Activated CD4-positive, alpha-beta T cell treated with anti-CD3 and anti-CD28 coated beads for 36 hours (primary cell): Measurements from ENCODE around the gene KCNK1. TPM values are rescaled to one million over a fixed set of nuclear protein-coding genes. Genes with fewer than 3 reads are reported as not detected.
A peak's percentile ranks its signal among the peaks of the same experiment; 100 is the strongest.

Experiments
- ATAC-seq: fragments of 200-7000 bp; cut with Tn5 transposase; one replicate; pipeline ENCODE4 v1.10.0; 2021; ENCODE audit warnings: mild to moderate bottlenecking, moderate library complexity
- CTCF ChIA-PET: fragments of 350-600 bp; sonication (Branson Sonifier 250); formaldehyde crosslinking; loops from one replicate; lab custom pipeline; 2021; ENCODE audit warnings: antibody characterized with exemption; lab: Charles Lee
- POLR2A ChIA-PET: fragments of 350-600 bp; sonication (Branson Sonifier 250); formaldehyde crosslinking; loops from one replicate; lab custom pipeline; 2021; ENCODE audit warnings: antibody characterized with exemption, inconsistent platforms; lab: Charles Lee
- DNase-seq: peaks from one replicate; pipeline ENCODE4 v3.0.0-alpha.2; 2020
- H3K27ac Mint-ChIP-seq: one replicate; pipeline ENCODE4 v1.8.0; 2021; ENCODE audit warnings: mixed read lengths
- H3K27me3 Mint-ChIP-seq: one replicate; pipeline ENCODE4 v1.8.0; 2021; ENCODE audit warnings: mixed read lengths
- H3K36me3 Mint-ChIP-seq: one replicate; pipeline ENCODE4 v1.8.0; 2021; ENCODE audit warnings: low read depth, mixed read lengths
- H3K4me1 Mint-ChIP-seq: one replicate; pipeline ENCODE4 v1.8.0; 2021; ENCODE audit warnings: mixed read lengths
- H3K4me3 Mint-ChIP-seq: one replicate; pipeline ENCODE4 v1.8.0; 2021; ENCODE audit warnings: mild to moderate bottlenecking, moderate library complexity, mixed read lengths
- H3K9me3 Mint-ChIP-seq: one replicate; pipeline ENCODE4 v1.8.0; 2021; ENCODE audit warnings: low read depth, mixed read lengths
- intact Hi-C, 2 experiments: fragments of 100-400 bp; cut with DNase I in 1 of 2; cut with micrococcal nuclease in 1 of 2; formaldehyde crosslinking; loops; one replicate each; pipeline versions ENCODE4 v1.14.2 to v1.15.1; 2022 to 2024; cut with DNase I, micrococcal nuclease
- microRNA-seq: library from miRNA; unstranded; fragments of <30 nt; microRNA quantifications from one replicate; pipeline ENCODE4 v1.2.0, GENCODE V29; 2021; ENCODE audit warnings: borderline replicate concordance
- total RNA-seq, 2 experiments: library from RNA; stranded (reverse); gene quantifications; one replicate each; pipeline ENCODE4 v1.2.3, GENCODE V29; 2021

The KCNK1 gene
- total RNA-seq, 2 experiments from 2014 or later = 0.91 to 1.1 TPM

GRCh38 chr1:233718057-233718456 lies 104.2 kb downstream of the KCNK1 start:
- no peaks in the 10 kb centered on the region for H3K9me3 Mint-ChIP-seq
- H3K36me3 Mint-ChIP-seq = no peaks in the 10 kb centered on the region
- H3K4me3 Mint-ChIP-seq = no peak overlapping the region
- DNase-seq = no peak
- H3K4me1 Mint-ChIP-seq = no peaks in the 10 kb centered on the region
- ATAC-seq = no peak
- peaks cover 13% of the 10 kb centered on the region for H3K27me3 Mint-ChIP-seq
- no peak overlapping the region for H3K27ac Mint-ChIP-seq
- POLR2A ChIA-PET = no interaction called here
- CTCF ChIA-PET = no interaction called here
- intact Hi-C loops = no loop called here

- H3K9me3 Mint-ChIP-seq = peaks cover 5% of the 10 kb centered on the region
- ATAC-seq = no peak
- ChIA-PET POLR2A (no interaction called here), CTCF (no interaction called here)
- no peak for DNase-seq
- no peaks in the 10 kb centered on the region for H3K36me3 Mint-ChIP-seq
- no peaks in the 10 kb centered on the region for H3K4me1 Mint-ChIP-seq
- H3K4me3 Mint-ChIP-seq = no peak overlapping the region
- H3K27ac Mint-ChIP-seq = no peak overlapping the region
- peaks cover 12% of the 10 kb centered on the region for H3K27me3 Mint-ChIP-seq
- intact Hi-C loops = no loop called here
These were observed 105.9 kb downstream of the KCNK1 start for GRCh38 chr1:233719655-233720341.

- Mint-ChIP-seq H3K27me3 (peaks cover 12% of the 10 kb centered on the region), H3K4me3 (no peak overlapping the region), H3K4me1 (no peaks in the 10 kb centered on the region), H3K36me3 (no peaks in the 10 kb centered on the region), H3K27ac (no peak overlapping the region), H3K9me3 (peaks cover 5% of the 10 kb centered on the region)
- ChIA-PET CTCF (no interaction called here), POLR2A (interaction anchor here (0.7 kb wide), 1 partner anchor 24 kb away, joined by 3 read pairs; no protein-coding TSS in a partner anchor)
- ATAC-seq (peak; percentile 68), DNase-seq (no peak)
- intact Hi-C loops = no loop called here
These were observed 107.2 kb downstream of the KCNK1 start for GRCh38 chr1:233721004-233721595.

Small RNA genes within 50 kb of the gene (microRNA-seq; reads per million reads assigned to microRNA genes)
- not detected for gene MIR4427
